GM12892 (cell line): ENCODE measurements around the gene ATXN1.

Experiments used
- POLR2A ChIP-seq: IDR thresholded peaks from 2 replicates; pipeline ENCODE4 v1.6.1; 2011; ENCODE audit warnings: low read depth, low read length, control low read depth
- POLR2AphosphoS5 ChIP-seq: IDR thresholded peaks from 2 replicates; pipeline ENCODE4 v1.6.1; 2011; ENCODE audit warnings: low read depth, low read length, control low read depth
- TAF1 ChIP-seq: IDR thresholded peaks from 2 replicates; pipeline ENCODE4 v1.6.1; 2011; ENCODE audit warnings: low read depth, mild to moderate bottlenecking, control low read depth, low read length, borderline replicate concordance

DNA sequence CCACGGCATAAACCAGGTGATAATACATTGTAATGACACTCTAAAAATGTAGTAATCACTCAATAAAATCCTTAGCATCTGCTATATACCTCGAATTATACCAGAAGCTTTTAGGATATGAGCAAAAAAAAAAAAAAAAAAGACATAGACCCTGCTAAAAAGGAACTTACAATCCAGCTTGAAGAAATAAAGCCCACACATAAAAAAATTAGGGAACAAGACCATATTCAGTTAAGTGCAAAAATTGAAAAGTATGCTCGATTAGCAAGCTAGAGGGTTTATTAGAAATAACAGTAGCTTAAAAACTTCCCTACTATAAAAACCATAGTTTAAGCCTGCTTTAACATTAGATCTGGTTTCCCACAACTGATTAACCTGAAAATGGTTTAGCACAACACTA, 387.2 kb downstream of the ATXN1 start:
- TF ChIP-seq TAF1 = no peak
- no peak for TF ChIP-seq POLR2A
- TF ChIP-seq POLR2AphosphoS5 = no peak
